PC-9 (cell line): ENCODE data around the gene CCDC85B. TPM values are rescaled to one million over a fixed set of nuclear protein-coding genes. Genes with fewer than 3 reads are reported as not detected.

Experiments used
- BruUV-seq: library from RNA; stranded (reverse); fragments of 400-500 nt; replicated peaks from 2 replicates; lab custom pipeline; 2021; lab: Mats Ljungman, UMichigan
- CTCF ChIA-PET: fragments of 300-600 bp; sonication (Branson Sonifier 250); formaldehyde crosslinking; loops from one replicate; lab custom pipeline; 2022; ENCODE audit warnings: antibody characterized with exemption; lab: Charles Lee
- POLR2A ChIA-PET: fragments of 300-600 bp; sonication (Branson Sonifier 250); formaldehyde crosslinking; loops from one replicate; lab custom pipeline; 2022; ENCODE audit warnings: antibody characterized with exemption; ENCODE audit not compliant: unreplicated experiment; lab: Charles Lee
- DNase-seq, 2 experiments: peaks; one replicate each; pipeline versions ENCODE4 v3.0.0 to v3.0.0-alpha.2; 2015 to 2022; ENCODE audit warnings: mixed read lengths in 1 of 2
- H2AFZ ChIP-seq: fragments of 200-600 bp; sonication (generic); 2 replicates; pipeline ENCODE4 v1.8.1; 2017; ENCODE audit warnings: antibody characterized with exemption
- H3F3A ChIP-seq: fragments of 200-600 bp; sonication (generic); 2 replicates; pipeline ENCODE4 v1.8.1; 2017; ENCODE audit warnings: antibody characterized with exemption, mild to moderate bottlenecking, low read depth; ENCODE audit not compliant: insufficient read depth
- H3K27ac ChIP-seq: fragments of 200-600 bp; sonication (generic); 2 replicates; pipeline ENCODE4 v1.6.1; 2016; ENCODE audit warnings: mixed run types
- H3K27me3 ChIP-seq: fragments of 200-600 bp; sonication (generic); 2 replicates; pipeline ENCODE4 v1.6.1; 2016; ENCODE audit warnings: low read depth, mixed run types; ENCODE audit not compliant: insufficient read depth
- H3K36me3 ChIP-seq: fragments of 200-600 bp; sonication (generic); 2 replicates; pipeline ENCODE4 v1.6.1; 2016; ENCODE audit warnings: low read depth, mixed run types
- H3K4me1 ChIP-seq: fragments of 200-600 bp; sonication (generic); replicated peaks from 2 replicates; pipeline ENCODE4 v1.6.1; 2016; ENCODE audit warnings: mixed run types; ENCODE audit not compliant: insufficient read depth
- H3K4me2 ChIP-seq: fragments of 200-600 bp; sonication (generic); 2 replicates; pipeline ENCODE4 v1.6.1; 2017; ENCODE audit warnings: mixed run types
- H3K4me3 ChIP-seq: fragments of 200-600 bp; sonication (generic); 2 replicates; pipeline ENCODE4 v1.6.1; 2016; ENCODE audit warnings: mixed run types
- H3K79me2 ChIP-seq: fragments of 200-600 bp; sonication (generic); 2 replicates; pipeline ENCODE4 v1.6.1; 2017; ENCODE audit warnings: low read depth, mixed run types
- H3K9me2 ChIP-seq: fragments of 200-600 bp; sonication (generic); 2 replicates; pipeline ENCODE4 v1.8.1; 2017; ENCODE audit warnings: mild to moderate bottlenecking; ENCODE audit not compliant: insufficient read depth
- H3K9me3 ChIP-seq: fragments of 200-600 bp; sonication (generic); 2 replicates; pipeline ENCODE4 v1.8.1; 2016; ENCODE audit warnings: low read depth; ENCODE audit not compliant: insufficient read depth
- H4K20me1 ChIP-seq: fragments of 200-600 bp; sonication (generic); 2 replicates; pipeline ENCODE4 v1.8.1; 2017; ENCODE audit not compliant: insufficient read depth
- CTCF ChIP-seq: fragments of 200-600 bp; sonication (generic); conservative IDR thresholded peaks from 2 replicates; pipeline ENCODE4 v1.6.1; 2017; ENCODE audit warnings: mixed run types, antibody characterized with exemption, mild to moderate bottlenecking, moderate library complexity
- EZH2 ChIP-seq: fragments of 200-600 bp; sonication (generic); IDR thresholded peaks from 2 replicates; pipeline ENCODE4 v1.8.0; 2017; ENCODE audit warnings: antibody characterized with exemption, low read depth
- intact Hi-C: fragments of 100-400 bp; cut with micrococcal nuclease; formaldehyde crosslinking; loops from one replicate; pipeline ENCODE4 v1.10.0; 2022; ENCODE audit not compliant: unreplicated experiment
- total RNA-seq: library from RNA; stranded (reverse); gene quantifications from 2 replicates; pipeline ENCODE4 v1.2.3, GENCODE V29; 2021

Gene CCDC85B
- total RNA-seq, 1 experiment from 2014 or later: 45.0 TPM

DNA sequence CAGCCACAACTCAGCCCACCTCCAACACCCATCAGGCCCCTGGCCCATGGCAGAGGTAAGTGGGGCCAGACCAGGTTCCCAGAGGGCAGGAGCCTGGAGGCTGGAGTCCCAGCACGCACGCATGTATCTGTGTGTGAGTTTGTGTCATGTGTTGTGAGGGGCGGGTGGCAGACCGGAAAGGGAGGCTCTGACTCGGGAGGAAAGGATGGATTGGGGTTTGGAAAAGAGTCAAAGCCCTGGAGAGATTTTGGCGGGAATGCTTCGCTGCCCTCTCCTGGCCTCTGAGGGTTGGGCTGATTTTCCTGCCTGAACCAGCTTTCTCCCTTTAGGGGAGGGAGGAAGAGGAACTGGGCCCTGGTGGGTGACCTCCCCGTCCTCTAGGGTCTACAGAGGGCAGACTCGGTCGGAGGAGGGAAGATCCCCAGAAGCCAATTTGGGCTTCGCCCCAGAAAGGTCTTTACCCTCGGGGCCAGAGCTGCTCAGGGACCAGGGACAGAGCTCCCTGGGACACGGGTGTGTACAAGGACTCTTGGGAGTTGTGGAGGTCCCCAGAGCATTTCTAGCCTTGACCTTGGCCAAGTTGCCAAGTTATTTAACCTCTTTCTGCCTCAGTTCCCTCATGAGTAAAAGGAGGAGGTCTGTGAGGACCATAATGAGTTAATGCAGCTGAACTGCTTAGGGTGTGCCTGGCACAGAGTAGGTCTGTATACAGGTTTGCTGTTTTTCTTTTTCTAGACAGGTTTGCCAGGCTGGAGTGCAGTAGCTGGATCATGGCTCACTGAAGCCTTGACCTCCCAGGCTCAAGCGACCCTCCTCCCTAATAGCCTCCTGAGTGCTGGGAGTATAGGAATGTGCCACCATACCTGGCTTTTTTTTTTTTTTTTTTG, 21.5 kb downstream of the CCDC85B start:
- H3K9me2 ChIP-seq: no peaks in the 10 kb centered on the region
- peaks cover 77% of the 10 kb centered on the region for H3K4me1 ChIP-seq
- H3F3A ChIP-seq: peaks cover 66% of the 10 kb centered on the region
- peak; percentile 63 to 70 for DNase-seq
- H3K27ac ChIP-seq: peak overlapping the region; percentile 67
- peak overlapping the region; percentile 61; the same call in 1 of the 2 replicates for H2AFZ ChIP-seq
- H3K36me3 ChIP-seq: no peaks in the 10 kb centered on the region
- no peak for TF ChIP-seq EZH2
- TF ChIP-seq CTCF: no peak; the same call in 1 of the 2 replicates
- no peak overlapping the region for H3K4me3 ChIP-seq
- no peaks in the 10 kb centered on the region for H4K20me1 ChIP-seq
- peaks cover 11% of the 10 kb centered on the region for H3K79me2 ChIP-seq
- CTCF ChIA-PET: interaction anchor here (0.7 to 1.2 kb wide), 3 partner anchors 9 to 24 kb away, joined by 3 to 13 read pairs (median 4); partner anchors contain the start of gene FIBP
- intact Hi-C loops: no loop called here
- no peaks in the 10 kb centered on the region for H3K9me3 ChIP-seq
- no peaks in the 10 kb centered on the region for H3K27me3 ChIP-seq
- POLR2A ChIA-PET: interaction anchor here (0.5 to 1.1 kb wide), 6 partner anchors 9 to 305 kb away, joined by 3 to 6 read pairs (median 4); no protein-coding TSS in a partner anchor
- peak overlapping the region; percentile 63 for H3K4me2 ChIP-seq
- no TSS peak for BruUV-seq

DNA sequence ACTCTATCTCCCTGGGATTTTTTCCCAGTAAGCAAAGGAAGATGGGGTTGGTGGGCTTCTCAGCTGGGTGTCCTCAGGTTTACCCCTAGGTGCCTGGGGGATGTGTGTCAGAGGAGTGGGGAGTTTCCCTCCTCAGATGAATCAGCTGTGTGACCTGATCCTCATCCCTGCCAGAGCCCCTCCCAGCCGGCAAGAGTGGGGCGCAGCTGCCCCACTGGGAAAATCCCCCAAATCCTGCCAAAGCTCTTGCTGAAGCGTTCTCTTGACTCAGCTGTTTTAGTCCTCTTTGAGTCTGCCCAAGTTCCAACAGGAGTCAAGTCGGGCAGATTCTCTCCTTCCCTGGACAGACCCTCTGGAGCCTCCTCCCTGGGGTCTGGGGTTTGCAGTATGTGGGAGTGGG, 22.4 kb downstream of the CCDC85B start:
- Histone ChIP-seq H3K27me3 (no peaks in the 10 kb centered on the region), H3K9me3 (no peaks in the 10 kb centered on the region), H3K4me2 (peak overlapping the region; percentile 63), H3F3A (peaks cover 66% of the 10 kb centered on the region), H4K20me1 (no peaks in the 10 kb centered on the region), H3K4me1 (peaks cover 80% of the 10 kb centered on the region), H3K27ac (peak overlapping the region; percentile 67), H3K79me2 (peaks cover 20% of the 10 kb centered on the region), H3K4me3 (no peak overlapping the region), H3K36me3 (no peaks in the 10 kb centered on the region), H3K9me2 (no peaks in the 10 kb centered on the region), H2AFZ (no peak overlapping the region)
- peak in 1 of 2 experiments; percentile 48 for DNase-seq
- ChIA-PET CTCF (no interaction called here), POLR2A (interaction anchor here (0.5 to 0.9 kb wide), 5 partner anchors 10 to 56 kb away, joined by 3 to 10 read pairs (median 3); partner anchors contain the start of gene CCDC85B)
- BruUV-seq: no TSS peak
- intact Hi-C loops: no loop called here
- TF ChIP-seq EZH2 (no peak), CTCF (no peak)

DNA sequence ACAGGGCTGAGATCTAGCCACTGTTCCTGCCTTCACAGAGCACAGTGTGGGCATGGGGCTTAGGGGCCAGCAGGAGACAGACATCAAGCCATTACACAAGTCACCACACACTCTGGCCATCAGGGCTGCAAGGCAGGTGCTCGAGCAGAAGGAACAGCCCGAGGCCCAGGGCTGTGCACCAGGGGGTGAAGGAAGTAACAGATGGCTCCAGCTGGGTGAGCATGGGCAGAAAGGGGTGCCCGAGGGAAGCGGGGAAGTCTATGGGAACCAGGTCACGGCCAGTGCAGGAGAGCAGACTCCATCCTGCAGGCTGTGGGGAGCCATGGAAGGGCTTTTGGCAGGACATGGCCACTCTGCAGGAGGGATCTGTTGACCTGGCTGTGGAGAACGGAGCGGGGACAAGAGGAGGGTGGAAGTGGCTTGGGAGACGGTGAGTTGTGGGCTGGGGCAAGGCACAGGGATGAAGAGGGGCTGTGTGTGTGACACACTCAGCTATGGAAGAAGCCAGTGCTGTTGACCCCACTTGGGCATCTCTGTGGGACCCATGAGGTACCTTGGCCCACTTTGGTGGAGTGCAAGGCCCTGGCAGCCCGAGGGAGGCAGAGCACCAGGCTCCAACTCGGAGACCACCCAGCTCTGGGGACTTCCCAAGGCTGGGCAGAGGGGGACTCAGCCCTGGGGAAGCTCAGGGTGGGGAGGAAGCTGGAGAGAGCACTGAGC, 24.8 kb downstream of the CCDC85B start:
- no peaks in the 10 kb centered on the region for H3K9me2 ChIP-seq
- peak in 1 of 2 experiments; percentile 71 for DNase-seq
- TF ChIP-seq CTCF: no peak
- TF ChIP-seq EZH2: no peak
- H3K27me3 ChIP-seq: no peaks in the 10 kb centered on the region
- peaks cover 57% of the 10 kb centered on the region for H3F3A ChIP-seq
- peaks cover 77% of the 10 kb centered on the region for H3K4me1 ChIP-seq
- H3K9me3 ChIP-seq: no peaks in the 10 kb centered on the region
- no peaks in the 10 kb centered on the region for H3K36me3 ChIP-seq
- peak overlapping the region; percentile 90 for H3K4me2 ChIP-seq
- no peaks in the 10 kb centered on the region for H4K20me1 ChIP-seq
- CTCF ChIA-PET: interaction anchor here (0.9 to 1.4 kb wide), 2 partner anchors 25 to 27 kb away, joined by 9 read pairs; partner anchors contain the start of gene FIBP
- BruUV-seq: no TSS peak
- H2AFZ ChIP-seq: no peak overlapping the region
- H3K4me3 ChIP-seq: peak overlapping the region; percentile 89; the same call in 1 of the 2 replicates
- H3K79me2 ChIP-seq: peaks cover 36% of the 10 kb centered on the region
- POLR2A ChIA-PET: interaction anchor here (0.6 to 1.6 kb wide), 9 partner anchors 12 to 486 kb away, joined by 3 to 34 read pairs (median 6); partner anchors contain the start of genes CCDC85B, FIBP and FOSL1
- H3K27ac ChIP-seq: peak overlapping the region; percentile 90
- intact Hi-C loops: loop anchor here (1.0 to 5.0 kb wide), 2 partner anchors 12 to 358 kb away; partner anchors contain the start of gene LTBP3
